ENCODE results near the gene NUP210L. TPM values are rescaled to one million over a fixed set of nuclear protein-coding genes. Genes with fewer than 3 reads are reported as not detected.

NUP210L gene
- total and polyA plus RNA-seq, 2 experiments from 2014 or later = 0.10 TPM; not detected in 1

DNA sequence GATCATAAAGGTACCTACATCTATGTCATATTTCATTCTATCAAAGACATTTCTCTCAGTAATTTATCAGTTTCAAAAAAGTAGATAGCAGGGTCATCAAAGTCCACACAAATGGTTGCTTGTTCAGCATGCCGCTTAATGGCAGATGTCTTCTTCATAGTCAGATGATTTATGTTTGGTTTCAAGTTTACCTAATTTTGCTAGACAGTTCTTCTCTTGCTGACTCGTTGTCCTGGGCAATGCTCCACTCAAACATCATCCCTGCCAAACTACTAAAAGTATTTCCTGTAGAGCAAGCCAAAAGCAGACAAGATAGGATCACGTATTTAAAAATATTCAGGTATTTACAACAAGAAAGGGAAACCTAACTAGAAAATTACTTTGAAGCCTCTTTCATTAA, 13.6 kb downstream of the NUP210L start:
- Mint-ChIP-seq H3K9me3 (no peaks in the 10 kb centered on the region), H3K27ac (no peak overlapping the region), H3K27me3 (ENCODE audit: insufficient read depth, low read depth, poor library complexity) (peaks cover 4% of the 10 kb centered on the region), H3K36me3 (ENCODE audit: low read depth) (no peaks in the 10 kb centered on the region), H3K4me1 (no peaks in the 10 kb centered on the region), H3K4me3 (no peak overlapping the region)
- Histone ChIP-seq H3K4me3 (no peak overlapping the region), H3K4me1 (ENCODE audit: insufficient read depth) (no peaks in the 10 kb centered on the region), H3K9me2 (ENCODE audit: insufficient read depth) (no peaks in the 10 kb centered on the region), H3F3A (replicated peaks; ENCODE audit: low read depth) (no peaks in the 10 kb centered on the region), H3K36me3 (ENCODE audit: insufficient read depth) (no peaks in the 10 kb centered on the region), H2AFZ (no peak overlapping the region), H4K20me1 (replicated peaks; ENCODE audit: insufficient read depth) (no peaks in the 10 kb centered on the region), H3K27me3 (ENCODE audit: insufficient read depth) (no peaks in the 10 kb centered on the region), H3K27ac (ENCODE audit: low read depth) (no peak overlapping the region), H3K4me2 (no peak overlapping the region), H3K79me2 (replicated peaks; ENCODE audit: insufficient read depth) (no peaks in the 10 kb centered on the region)
- ATAC-seq (no peak), DNase-seq (ENCODE audit: low spot score) (no peak)
- no peak for TF ChIP-seq ZNF114 (CRISPR knock-in tag; IDR thresholded peaks at IDR 0.05)
- no peak for TF ChIP-seq EZH2 (IDR thresholded peaks at IDR 0.05; ENCODE audit: low read depth, unreplicated experiment)
- no peak for TF ChIP-seq ZNF331 (CRISPR knock-in tag; IDR thresholded peaks at IDR 0.05; ENCODE audit: low read depth)
- no peak for TF ChIP-seq STAT1 (IDR thresholded peaks at IDR 0.05; ENCODE audit: unreplicated experiment)
- TF ChIP-seq CREB1 (CRISPR knock-in tag; IDR thresholded peaks at IDR 0.05; ENCODE audit: low read depth) = no peak
- TF ChIP-seq, protein P1, sequence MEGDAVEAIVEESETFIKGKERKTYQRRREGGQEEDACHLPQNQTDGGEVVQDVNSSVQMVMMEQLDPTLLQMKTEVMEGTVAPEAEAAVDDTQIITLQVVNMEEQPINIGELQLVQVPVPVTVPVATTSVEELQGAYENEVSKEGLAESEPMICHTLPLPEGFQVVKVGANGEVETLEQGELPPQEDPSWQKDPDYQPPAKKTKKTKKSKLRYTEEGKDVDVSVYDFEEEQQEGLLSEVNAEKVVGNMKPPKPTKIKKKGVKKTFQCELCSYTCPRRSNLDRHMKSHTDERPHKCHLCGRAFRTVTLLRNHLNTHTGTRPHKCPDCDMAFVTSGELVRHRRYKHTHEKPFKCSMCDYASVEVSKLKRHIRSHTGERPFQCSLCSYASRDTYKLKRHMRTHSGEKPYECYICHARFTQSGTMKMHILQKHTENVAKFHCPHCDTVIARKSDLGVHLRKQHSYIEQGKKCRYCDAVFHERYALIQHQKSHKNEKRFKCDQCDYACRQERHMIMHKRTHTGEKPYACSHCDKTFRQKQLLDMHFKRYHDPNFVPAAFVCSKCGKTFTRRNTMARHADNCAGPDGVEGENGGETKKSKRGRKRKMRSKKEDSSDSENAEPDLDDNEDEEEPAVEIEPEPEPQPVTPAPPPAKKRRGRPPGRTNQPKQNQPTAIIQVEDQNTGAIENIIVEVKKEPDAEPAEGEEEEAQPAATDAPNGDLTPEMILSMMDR (conservative IDR thresholded peaks at IDR 0.05; ENCODE audit: low read depth in 2 of 2) = no peak
- TF ChIP-seq, protein P2, sequence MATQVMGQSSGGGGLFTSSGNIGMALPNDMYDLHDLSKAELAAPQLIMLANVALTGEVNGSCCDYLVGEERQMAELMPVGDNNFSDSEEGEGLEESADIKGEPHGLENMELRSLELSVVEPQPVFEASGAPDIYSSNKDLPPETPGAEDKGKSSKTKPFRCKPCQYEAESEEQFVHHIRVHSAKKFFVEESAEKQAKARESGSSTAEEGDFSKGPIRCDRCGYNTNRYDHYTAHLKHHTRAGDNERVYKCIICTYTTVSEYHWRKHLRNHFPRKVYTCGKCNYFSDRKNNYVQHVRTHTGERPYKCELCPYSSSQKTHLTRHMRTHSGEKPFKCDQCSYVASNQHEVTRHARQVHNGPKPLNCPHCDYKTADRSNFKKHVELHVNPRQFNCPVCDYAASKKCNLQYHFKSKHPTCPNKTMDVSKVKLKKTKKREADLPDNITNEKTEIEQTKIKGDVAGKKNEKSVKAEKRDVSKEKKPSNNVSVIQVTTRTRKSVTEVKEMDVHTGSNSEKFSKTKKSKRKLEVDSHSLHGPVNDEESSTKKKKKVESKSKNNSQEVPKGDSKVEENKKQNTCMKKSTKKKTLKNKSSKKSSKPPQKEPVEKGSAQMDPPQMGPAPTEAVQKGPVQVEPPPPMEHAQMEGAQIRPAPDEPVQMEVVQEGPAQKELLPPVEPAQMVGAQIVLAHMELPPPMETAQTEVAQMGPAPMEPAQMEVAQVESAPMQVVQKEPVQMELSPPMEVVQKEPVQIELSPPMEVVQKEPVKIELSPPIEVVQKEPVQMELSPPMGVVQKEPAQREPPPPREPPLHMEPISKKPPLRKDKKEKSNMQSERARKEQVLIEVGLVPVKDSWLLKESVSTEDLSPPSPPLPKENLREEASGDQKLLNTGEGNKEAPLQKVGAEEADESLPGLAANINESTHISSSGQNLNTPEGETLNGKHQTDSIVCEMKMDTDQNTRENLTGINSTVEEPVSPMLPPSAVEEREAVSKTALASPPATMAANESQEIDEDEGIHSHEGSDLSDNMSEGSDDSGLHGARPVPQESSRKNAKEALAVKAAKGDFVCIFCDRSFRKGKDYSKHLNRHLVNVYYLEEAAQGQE (IDR thresholded peaks at IDR 0.05; ENCODE audit: unreplicated experiment) = no peak

DNA sequence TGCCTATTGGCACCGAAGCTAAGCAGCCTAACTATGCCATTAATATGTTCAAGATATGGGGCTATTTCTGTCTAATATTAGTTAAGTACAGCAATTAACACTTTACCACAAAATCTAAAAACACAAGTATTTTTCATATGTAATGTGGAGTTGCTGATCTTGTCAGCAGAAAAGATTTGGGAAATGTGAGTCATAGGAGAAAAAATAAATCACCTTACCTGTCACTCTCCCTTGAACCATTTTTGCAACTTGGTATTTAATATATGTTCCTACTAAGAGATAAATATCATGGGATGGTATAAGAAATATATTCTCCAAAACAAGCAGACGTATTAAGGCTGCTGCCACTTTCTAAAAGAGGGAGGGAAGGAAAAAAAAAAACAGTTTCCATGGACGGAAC, 17.0 kb downstream of the NUP210L start:
- Histone ChIP-seq H3K36me3 (ENCODE audit: insufficient read depth) (no peaks in the 10 kb centered on the region), H4K20me1 (replicated peaks; ENCODE audit: insufficient read depth) (no peaks in the 10 kb centered on the region), H3K9me2 (ENCODE audit: insufficient read depth) (no peaks in the 10 kb centered on the region), H3K4me1 (ENCODE audit: insufficient read depth) (no peaks in the 10 kb centered on the region), H3F3A (replicated peaks; ENCODE audit: low read depth) (no peaks in the 10 kb centered on the region), H2AFZ (no peak overlapping the region), H3K27me3 (ENCODE audit: insufficient read depth) (no peaks in the 10 kb centered on the region), H3K79me2 (replicated peaks; ENCODE audit: insufficient read depth) (no peaks in the 10 kb centered on the region), H3K4me2 (no peak overlapping the region), H3K27ac (ENCODE audit: low read depth) (no peak overlapping the region), H3K4me3 (no peak overlapping the region)
- Mint-ChIP-seq H3K9me3 (no peaks in the 10 kb centered on the region), H3K36me3 (ENCODE audit: low read depth) (no peaks in the 10 kb centered on the region), H3K27ac (no peak overlapping the region), H3K27me3 (ENCODE audit: insufficient read depth, low read depth, poor library complexity) (peaks cover 1% of the 10 kb centered on the region), H3K4me3 (no peak overlapping the region), H3K4me1 (no peaks in the 10 kb centered on the region)
- TF ChIP-seq EZH2 (IDR thresholded peaks at IDR 0.05; ENCODE audit: low read depth, unreplicated experiment) (no peak), STAT1 (IDR thresholded peaks at IDR 0.05; ENCODE audit: unreplicated experiment) (no peak), NANOG (IDR thresholded peaks at IDR 0.05; ENCODE audit: borderline replicate concordance) (no peak)
- ATAC-seq = no peak
- DNase-seq (ENCODE audit: low spot score) = no peak
